ENCODE results near the gene MGAT3.
A peak's percentile ranks its signal among the peaks of the same experiment; 100 is the strongest.
"Not testable (repeated sequence)": the region's sequence is repeated elsewhere in the genome, so short reads cannot be mapped to it uniquely, and the experiment has no call there.

The MGAT3 gene

DNA sequence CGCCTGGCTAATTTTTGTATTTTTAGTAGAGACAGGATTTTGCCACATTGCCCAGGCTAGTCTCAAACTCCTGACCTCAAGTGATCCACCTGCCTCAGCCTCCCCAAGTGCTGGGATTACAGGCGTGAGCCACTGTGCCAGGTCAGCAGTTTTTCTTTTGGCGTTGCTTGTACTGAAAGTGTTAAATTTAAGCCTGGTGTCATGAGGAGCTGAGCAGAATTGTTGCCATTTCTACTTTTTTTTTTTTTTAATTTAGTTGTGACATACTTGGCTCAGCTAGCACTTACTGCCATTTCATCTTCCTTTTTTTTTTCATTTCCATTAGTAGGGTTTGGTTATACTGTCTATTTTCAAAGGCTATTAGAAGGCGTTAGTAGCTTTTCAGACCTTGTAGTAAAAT, 46.5 kb upstream of the MGAT3 start:
- CTCF ChIA-PET = interaction anchor here (0.7 to 1.3 kb wide), 3 partner anchors 10 to 119 kb away, joined by 3 to 4 read pairs (median 3); no protein-coding TSS in a partner anchor

GRCh38 chr22:39411828-39412365, 44.9 kb upstream of the MGAT3 start:
- H3K27ac ChIP-seq (ENCODE audit: extremely low read depth, low read depth, low read length); H3K9me3 ChIP-seq (ENCODE audit: control insufficient read depth, insufficient read depth, low read depth, low read length); POLR2A ChIA-PET; H3K4me3 ChIP-seq (ENCODE audit: low read depth, low read length); H3K4me1 ChIP-seq (ENCODE audit: control insufficient read depth, insufficient read depth, low read length); CTCF ChIA-PET: not testable (repeated sequence)
- peaks cover 0 to 22% of the 10 kb centered on the region in 2 experiments; a peak in 1 of 3 replicates for H3K36me3 ChIP-seq (ENCODE audit: control insufficient read depth in 2 of 2, insufficient read depth in 1 of 2, low read length in 2 of 2)

More for the DNA sequence above, 46.5 kb upstream of the MGAT3 start:
- TF ChIP-seq ZBTB48 (tag by site-specific recombination; IDR thresholded peaks at IDR 0.05) (no peak), ZNF140 (tag by site-specific recombination; IDR thresholded peaks at IDR 0.05) (peak; percentile 79), ZNF280C (tag by site-specific recombination; IDR thresholded peaks at IDR 0.05) (no peak)
- peaks cover 0 to 13% of the 10 kb centered on the region in 2 experiments; a peak in 1 of 3 replicates for H3K36me3 ChIP-seq (ENCODE audit: control insufficient read depth in 2 of 2, insufficient read depth in 1 of 2, low read length in 2 of 2)
- POLR2A ChIA-PET = no interaction called here
- H3K27ac ChIP-seq (ENCODE audit: extremely low read depth, low read depth, low read length) = no peak overlapping the region
- H3K9me3 ChIP-seq (ENCODE audit: control insufficient read depth, insufficient read depth, low read depth, low read length) = no peaks in the 10 kb centered on the region
- no peaks in the 10 kb centered on the region for H3K4me1 ChIP-seq (ENCODE audit: control insufficient read depth, insufficient read depth, low read length)
- no peak overlapping the region for H3K4me3 ChIP-seq (ENCODE audit: low read depth, low read length)

DNA sequence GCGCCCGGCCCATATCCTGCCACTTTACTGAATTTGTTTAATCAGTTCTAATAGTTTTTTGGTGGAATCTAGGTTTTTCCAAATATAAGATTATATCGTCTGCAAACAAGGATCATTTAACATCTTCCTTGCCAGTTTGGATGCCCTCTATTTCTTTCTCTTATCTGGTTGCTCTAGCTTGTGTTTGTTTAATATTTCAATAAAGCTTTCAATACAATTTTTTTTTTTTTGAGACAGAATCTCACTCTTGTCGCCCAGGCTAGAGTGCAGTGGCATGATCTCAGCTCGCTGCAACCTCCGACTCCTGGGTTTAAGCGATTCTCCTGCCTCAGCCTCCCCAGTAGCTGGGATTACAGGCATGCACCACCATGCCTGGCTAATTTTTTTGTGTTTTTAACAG, 43.6 kb upstream of the MGAT3 start:
- H3K27ac ChIP-seq (ENCODE audit: extremely low read depth, low read depth, low read length); H3K4me1 ChIP-seq (ENCODE audit: control insufficient read depth, insufficient read depth, low read length): not testable (repeated sequence)
- POLR2A ChIA-PET = interaction anchor here (0.7 kb wide), 1 partner anchor 94 kb away, joined by 7 read pairs; the partner anchor contains the start of gene RPL3

DNA sequence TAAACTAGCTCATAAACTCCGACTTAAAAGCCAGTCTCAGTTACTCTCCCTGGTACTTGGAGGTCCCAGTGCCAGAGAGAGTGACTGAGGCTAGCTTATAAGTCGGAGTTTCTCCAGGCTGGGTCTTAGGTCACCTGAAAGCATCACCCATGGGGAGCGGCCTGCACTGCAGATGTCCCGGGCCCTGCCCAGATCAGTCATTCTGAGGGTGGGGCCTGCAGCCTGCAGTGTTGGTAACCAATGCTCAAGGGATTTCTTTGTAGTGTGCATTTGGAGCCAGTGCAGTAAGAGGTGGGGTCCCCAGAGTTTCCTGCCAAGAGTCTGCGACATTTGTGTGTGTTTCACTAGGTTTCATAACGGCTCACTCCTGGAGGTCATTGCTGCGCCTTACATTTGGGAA, 42.4 kb upstream of the MGAT3 start:
- Histone ChIP-seq H3K9me3 (ENCODE audit: control insufficient read depth, insufficient read depth, low read depth, low read length) (no peaks in the 10 kb centered on the region), H3K27ac (ENCODE audit: extremely low read depth, low read depth, low read length) (no peak overlapping the region), H3K36me3 (ENCODE audit: control insufficient read depth in 2 of 2, insufficient read depth in 1 of 2, low read length in 2 of 2) (peaks cover 5 to 45% of the 10 kb centered on the region in 2 experiments; a peak in 2 of 3 replicates), H3K4me1 (ENCODE audit: control insufficient read depth, insufficient read depth, low read length) (no peaks in the 10 kb centered on the region), H3K4me3 (ENCODE audit: low read depth, low read length) (no peak overlapping the region)
- ChIA-PET POLR2A (interaction anchor here (1.7 kb wide), 1 partner anchor 15 kb away, joined by 5 read pairs; the partner anchor contains the start of gene TAB1), CTCF (interaction anchor here (0.5 to 0.7 kb wide), 3 partner anchors 11 to 113 kb away, joined by 3 read pairs; no protein-coding TSS in a partner anchor)
- no peak for TF ChIP-seq ZNF37A (tag by site-specific recombination; IDR thresholded peaks at IDR 0.05)
- TF ChIP-seq ZNF677 (tag by site-specific recombination; IDR thresholded peaks at IDR 0.05) = no peak
- no peak for TF ChIP-seq ZNF157 (tag by site-specific recombination; IDR thresholded peaks at IDR 0.05)
- no peak for TF ChIP-seq BCL11A (tag by site-specific recombination; IDR thresholded peaks at IDR 0.05; ENCODE audit: low read depth)
- no peak for TF ChIP-seq KLF9 (tag by site-specific recombination; IDR thresholded peaks at IDR 0.05; ENCODE audit: low read depth)

More for the DNA sequence above, 43.6 kb upstream of the MGAT3 start:
- not testable (repeated sequence) for H3K9me3 ChIP-seq (ENCODE audit: control insufficient read depth, insufficient read depth, low read depth, low read length); H3K4me3 ChIP-seq (ENCODE audit: low read depth, low read length)
- CTCF ChIA-PET = interaction anchor here (0.9 kb wide), 1 partner anchor 21 kb away, joined by 3 read pairs; no protein-coding TSS in a partner anchor
- peaks cover 0 to 34% of the 10 kb centered on the region in 2 experiments; a peak in 2 of 3 replicates for H3K36me3 ChIP-seq (ENCODE audit: control insufficient read depth in 2 of 2, insufficient read depth in 1 of 2, low read length in 2 of 2)

DNA sequence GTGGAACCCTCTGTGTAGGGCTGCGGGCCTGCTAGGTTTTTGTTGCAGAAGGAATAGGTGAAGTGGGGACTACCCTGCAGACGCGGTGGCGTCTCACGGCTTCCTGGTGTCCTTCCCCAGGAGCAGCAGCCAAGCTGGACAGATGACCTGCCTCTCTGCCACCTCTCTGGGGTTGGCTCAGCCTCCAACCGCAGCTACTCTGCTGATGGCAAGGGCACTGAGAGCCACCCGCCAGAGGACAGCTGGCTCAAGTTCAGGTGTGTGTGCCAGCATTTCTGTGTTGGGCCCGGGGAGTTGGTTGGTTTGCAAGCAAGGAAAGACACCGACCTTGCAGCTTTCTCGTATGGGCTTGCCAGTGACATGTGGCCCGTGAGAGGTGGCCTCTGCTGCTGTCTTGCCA, 41.9 kb upstream of the MGAT3 start:
- ChIA-PET POLR2A (interaction anchor here (0.5 to 1.7 kb wide), 2 partner anchors 15 to 1636 kb away, joined by 4 to 5 read pairs; partner anchors contain the start of gene TAB1), CTCF (interaction anchor here (0.6 to 1.0 kb wide), 2 partner anchors 22 to 610 kb away, joined by 3 read pairs; no protein-coding TSS in a partner anchor)
- Histone ChIP-seq H3K27ac (ENCODE audit: extremely low read depth, low read depth, low read length) (no peak overlapping the region), H3K4me1 (ENCODE audit: control insufficient read depth, insufficient read depth, low read length) (no peaks in the 10 kb centered on the region), H3K9me3 (ENCODE audit: control insufficient read depth, insufficient read depth, low read depth, low read length) (no peaks in the 10 kb centered on the region), H3K4me3 (ENCODE audit: low read depth, low read length) (no peak overlapping the region), H3K36me3 (ENCODE audit: control insufficient read depth in 2 of 2, insufficient read depth in 1 of 2, low read length in 2 of 2) (peaks cover 8 to 51% of the 10 kb centered on the region in 2 experiments; a peak in 2 of 3 replicates)
- TF ChIP-seq ZNF677 (tag by site-specific recombination; IDR thresholded peaks at IDR 0.05) (no peak), REST (tag by site-specific recombination; IDR thresholded peaks at IDR 0.05) (no peak), ZNF133 (tag by site-specific recombination; IDR thresholded peaks at IDR 0.05) (no peak), ZNF660 (tag by site-specific recombination; IDR thresholded peaks at IDR 0.05) (no peak), ZNF701 (tag by site-specific recombination; IDR thresholded peaks at IDR 0.05) (no peak), ZNF211 (tag by site-specific recombination; IDR thresholded peaks at IDR 0.05; ENCODE audit: low read depth) (no peak), ZNF426 (tag by site-specific recombination; IDR thresholded peaks at IDR 0.05) (no peak), ZNF223 (tag by site-specific recombination; IDR thresholded peaks at IDR 0.05) (no peak)
